Natural killer cell (primary cell): ENCODE data around the gene DIAPH3. TPM values are rescaled to one million over a fixed set of nuclear protein-coding genes. Genes with fewer than 3 reads are reported as not detected.

Experiments used
- ATAC-seq, 3 donors: fragments of 150-1000 bp in 2 of 3; fragments of 200-7000 bp in 1 of 3; cut with Tn5 transposase; 1 replicate in 1 of 3; 2 replicates in 2 of 3; pipeline ENCODE4 v1.10.0; 2021; ENCODE audit warnings: mild to moderate bottlenecking in 2 of 3, moderate library complexity in 2 of 3
- DNase-seq, 2 donors: peaks; one replicate each; pipeline versions ENCODE4 v3.0.0 to v3.0.0-alpha.2; 2013 to 2021; ENCODE audit warnings: mixed read lengths in 1 of 2
- H3K27ac ChIP-seq: one replicate; pipeline ENCODE4 v1.5.1; 2013; ENCODE audit warnings: mild to moderate bottlenecking, low read length
- H3K27me3 ChIP-seq: one replicate; pipeline ENCODE4 v1.6.1; 2013; ENCODE audit warnings: low read length; ENCODE audit not compliant: control insufficient read depth, insufficient read depth
- H3K36me3 ChIP-seq: one replicate; pipeline ENCODE4 v1.6.1; 2013; ENCODE audit warnings: low read length; ENCODE audit not compliant: control insufficient read depth, insufficient read depth
- H3K4me1 ChIP-seq: one replicate; pipeline ENCODE4 v1.6.1; 2013; ENCODE audit warnings: low read length; ENCODE audit not compliant: control insufficient read depth, insufficient read depth
- H3K4me3 ChIP-seq: one replicate; pipeline ENCODE4 v1.5.1; 2013; ENCODE audit warnings: low read length
- H3K9me3 ChIP-seq: one replicate; pipeline ENCODE4 v1.6.1; 2013; ENCODE audit warnings: low read length; ENCODE audit not compliant: control insufficient read depth, insufficient read depth
- H3K27ac Mint-ChIP-seq, 2 donors: one replicate each; pipeline ENCODE4 v1.8.0; 2022; ENCODE audit warnings: mild to moderate bottlenecking in 2 of 2, mixed read lengths in 2 of 2, moderate library complexity in 1 of 2
- H3K27me3 Mint-ChIP-seq, 2 donors: one replicate each; pipeline ENCODE4 v1.8.0; 2022; ENCODE audit warnings: low read depth in 2 of 2, mixed read lengths in 2 of 2
- H3K36me3 Mint-ChIP-seq: one replicate; pipeline ENCODE4 v1.8.0; 2022; ENCODE audit warnings: mixed read lengths
- H3K4me1 Mint-ChIP-seq, 2 donors: one replicate each; pipeline ENCODE4 v1.8.0; 2022; ENCODE audit warnings: mixed read lengths in 2 of 2
- H3K4me3 Mint-ChIP-seq: one replicate; pipeline ENCODE4 v1.8.0; 2022; ENCODE audit warnings: mild to moderate bottlenecking, moderate library complexity, mixed read lengths
- H3K9me3 Mint-ChIP-seq, 2 donors: one replicate each; pipeline ENCODE4 v1.8.0; 2022; ENCODE audit warnings: mixed read lengths in 2 of 2
- CTCF ChIP-seq: fragments of 200-600 bp; IDR thresholded peaks from one replicate; pipeline ENCODE4 v1.8.0; 2022; ENCODE audit warnings: antibody characterized with exemption
- WGBS: methylation state at CpG from one replicate; pipeline ENCODE4 v1.1.7; 2013; ENCODE audit warnings: missing lambda C conversion rate; ENCODE audit not compliant: insufficient coverage; 5-methylcytosine and 5-hydroxymethylcytosine counted together
- intact Hi-C: fragments of 100-400 bp; cut with micrococcal nuclease; formaldehyde crosslinking; loops from one replicate; pipeline ENCODE4 v1.14.2; 2022
- total RNA-seq, 4 donors: library from RNA; stranded (reverse); fragments of 120-200 nt in 1 of 4; gene quantifications; one replicate each; pipeline versions ENCODE4 v1.2.3 to v1.2.4, GENCODE V29; 2013 to 2022

Gene DIAPH3
- total RNA-seq, 3 donors from 2014 or later (not counting 1 experiment from before 2014, with no cell fraction given) = 0.54 to 1.0 (median 0.98) TPM

- TF ChIP-seq CTCF = no peak
- Mint-ChIP-seq H3K4me3 (no peak overlapping the region), H3K27me3 (no peaks in the 10 kb centered on the region), H3K36me3 (no peaks in the 10 kb centered on the region), H3K4me1 (no peaks in the 10 kb centered on the region), H3K9me3 (no peaks in the 10 kb centered on the region), H3K27ac (no peak overlapping the region)
- Histone ChIP-seq H3K9me3 (no peaks in the 10 kb centered on the region), H3K27ac (no peak overlapping the region), H3K27me3 (no peaks in the 10 kb centered on the region), H3K4me1 (no peaks in the 10 kb centered on the region), H3K4me3 (no peak overlapping the region), H3K36me3 (no peaks in the 10 kb centered on the region)
- intact Hi-C loops = no loop called here
- WGBS = 86% methylated on average over 1 of the region's 1 CpG
- no peak for ATAC-seq
- DNase-seq = no peak
Measured at GRCh38 chr13:59638404-59638803, 525.3 kb downstream of the DIAPH3 start.

- no peaks in the 10 kb centered on the region for H3K9me3 Mint-ChIP-seq
- H3K4me3 Mint-ChIP-seq = no peak overlapping the region
- H3K27ac Mint-ChIP-seq = no peak overlapping the region
- intact Hi-C loops = no loop called here
- DNase-seq (no peak), ATAC-seq (no peak)
- no peak for TF ChIP-seq CTCF
- no peaks in the 10 kb centered on the region for H3K9me3 ChIP-seq
- no peaks in the 10 kb centered on the region for H3K4me1 ChIP-seq
- WGBS = 72% methylated on average over 6 of the region's 6 CpGs
- H3K27me3 ChIP-seq = no peaks in the 10 kb centered on the region
- H3K36me3 Mint-ChIP-seq = no peaks in the 10 kb centered on the region
- H3K36me3 ChIP-seq = no peaks in the 10 kb centered on the region
- H3K27me3 Mint-ChIP-seq = no peaks in the 10 kb centered on the region
- no peak overlapping the region for H3K27ac ChIP-seq
- no peaks in the 10 kb centered on the region for H3K4me1 Mint-ChIP-seq
- no peak overlapping the region for H3K4me3 ChIP-seq
Measured at GRCh38 chr13:59635589-59635988, 528.1 kb downstream of the DIAPH3 start.

- no peak for TF ChIP-seq CTCF
- intact Hi-C loops = no loop called here
- no peak for ATAC-seq
Measured at GRCh38 chr13:59633290-59633689, 530.4 kb downstream of the DIAPH3 start.

GRCh38 chr13:59631271-59631670 lies 532.5 kb downstream of the DIAPH3 start:
- no peak for DNase-seq
- Histone ChIP-seq H3K27me3 (no peaks in the 10 kb centered on the region), H3K4me1 (no peaks in the 10 kb centered on the region), H3K9me3 (no peaks in the 10 kb centered on the region), H3K4me3 (no peak overlapping the region), H3K27ac (no peak overlapping the region), H3K36me3 (no peaks in the 10 kb centered on the region)
- H3K4me3 Mint-ChIP-seq = no peak overlapping the region
- H3K4me1 Mint-ChIP-seq = no peaks in the 10 kb centered on the region
- 71% methylated on average over 1 of the region's 1 CpG for WGBS
- no peaks in the 10 kb centered on the region for H3K36me3 Mint-ChIP-seq
- H3K9me3 Mint-ChIP-seq = no peaks in the 10 kb centered on the region
- intact Hi-C loops = no loop called here
- TF ChIP-seq CTCF = no peak
- H3K27me3 Mint-ChIP-seq = no peaks in the 10 kb centered on the region
- ATAC-seq = no peak
- no peak overlapping the region for H3K27ac Mint-ChIP-seq

More at GRCh38 chr13:59633290-59633689, 530.4 kb downstream of the DIAPH3 start:
- Mint-ChIP-seq H3K9me3 (no peaks in the 10 kb centered on the region), H3K27ac (no peak overlapping the region), H3K4me1 (no peaks in the 10 kb centered on the region), H3K27me3 (no peaks in the 10 kb centered on the region), H3K36me3 (no peaks in the 10 kb centered on the region), H3K4me3 (no peak overlapping the region)
- Histone ChIP-seq H3K27ac (no peak overlapping the region), H3K9me3 (no peaks in the 10 kb centered on the region), H3K27me3 (no peaks in the 10 kb centered on the region), H3K36me3 (no peaks in the 10 kb centered on the region), H3K4me1 (no peaks in the 10 kb centered on the region), H3K4me3 (no peak overlapping the region)
- WGBS = 91% methylated on average over 9 of the region's 9 CpGs
- no peak for DNase-seq
